ENCODE data around the gene PHAF1.

DNA sequence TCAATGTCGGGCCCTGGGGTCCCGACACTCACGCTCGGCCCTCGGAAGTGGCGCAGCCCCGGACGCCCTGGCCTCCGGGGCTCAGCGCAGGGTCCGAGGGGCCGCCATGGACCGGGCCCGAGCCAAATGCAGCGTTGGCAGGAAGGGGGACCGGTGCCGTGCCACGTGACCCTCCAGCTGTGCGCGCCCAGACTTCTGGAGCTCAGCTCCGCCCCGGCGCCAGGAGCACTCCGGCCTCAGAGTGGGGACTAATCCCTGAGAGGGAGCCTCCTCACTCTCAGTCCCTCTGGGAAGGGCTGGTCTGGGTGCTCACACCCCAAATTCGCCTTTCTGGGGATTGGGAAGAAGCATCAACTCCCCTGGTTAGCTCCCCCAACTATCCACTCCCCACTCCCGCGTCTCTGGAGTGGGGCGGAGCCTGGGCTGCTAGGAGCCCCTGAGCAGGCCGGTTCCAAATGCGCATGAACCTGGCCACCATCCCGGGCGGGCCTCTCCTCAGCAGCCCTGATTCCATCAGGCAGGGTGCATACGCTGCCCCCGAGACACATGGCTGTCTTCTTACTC lies 41.2 kb downstream of the PHAF1 start, which contains the start of gene B3GNT9:
- TF ChIP-seq RARB (CRISPR knock-in tag; IDR thresholded peaks at IDR 0.05) (no peak), TCF4 (CRISPR knock-in tag; IDR thresholded peaks at IDR 0.05; ENCODE audit: borderline replicate concordance) (peak; percentile 15; the same call in 1 of the 2 replicates), ESRRG (CRISPR knock-in tag; IDR thresholded peaks at IDR 0.05) (no peak), ZNF70 (CRISPR knock-in tag; IDR thresholded peaks at IDR 0.05) (no peak), ZNF8 (CRISPR knock-in tag; IDR thresholded peaks at IDR 0.05) (no peak), BACH2 (CRISPR knock-in tag; IDR thresholded peaks at IDR 0.05; ENCODE audit: borderline replicate concordance) (no peak), ARNTL (CRISPR knock-in tag; IDR thresholded peaks at IDR 0.05; ENCODE audit: borderline replicate concordance, low read depth) (no peak), ZC3H10 (CRISPR knock-in tag; IDR thresholded peaks at IDR 0.05) (no peak), OSR1 (CRISPR knock-in tag; IDR thresholded peaks at IDR 0.05) (no peak), ZFP3 (CRISPR knock-in tag; IDR thresholded peaks at IDR 0.05) (no peak)
- TF ChIP-seq, protein P1, sequence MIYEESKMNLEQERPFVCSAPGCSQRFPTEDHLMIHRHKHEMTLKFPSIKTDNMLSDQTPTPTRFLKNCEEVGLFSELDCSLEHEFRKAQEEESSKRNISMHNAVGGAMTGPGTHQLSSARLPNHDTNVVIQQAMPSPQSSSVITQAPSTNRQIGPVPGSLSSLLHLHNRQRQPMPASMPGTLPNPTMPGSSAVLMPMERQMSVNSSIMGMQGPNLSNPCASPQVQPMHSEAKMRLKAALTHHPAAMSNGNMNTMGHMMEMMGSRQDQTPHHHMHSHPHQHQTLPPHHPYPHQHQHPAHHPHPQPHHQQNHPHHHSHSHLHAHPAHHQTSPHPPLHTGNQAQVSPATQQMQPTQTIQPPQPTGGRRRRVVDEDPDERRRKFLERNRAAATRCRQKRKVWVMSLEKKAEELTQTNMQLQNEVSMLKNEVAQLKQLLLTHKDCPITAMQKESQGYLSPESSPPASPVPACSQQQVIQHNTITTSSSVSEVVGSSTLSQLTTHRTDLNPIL (CRISPR knock-in tag; IDR thresholded peaks at IDR 0.05; ENCODE audit: low read depth): no peak
- TF ChIP-seq, protein P2, sequence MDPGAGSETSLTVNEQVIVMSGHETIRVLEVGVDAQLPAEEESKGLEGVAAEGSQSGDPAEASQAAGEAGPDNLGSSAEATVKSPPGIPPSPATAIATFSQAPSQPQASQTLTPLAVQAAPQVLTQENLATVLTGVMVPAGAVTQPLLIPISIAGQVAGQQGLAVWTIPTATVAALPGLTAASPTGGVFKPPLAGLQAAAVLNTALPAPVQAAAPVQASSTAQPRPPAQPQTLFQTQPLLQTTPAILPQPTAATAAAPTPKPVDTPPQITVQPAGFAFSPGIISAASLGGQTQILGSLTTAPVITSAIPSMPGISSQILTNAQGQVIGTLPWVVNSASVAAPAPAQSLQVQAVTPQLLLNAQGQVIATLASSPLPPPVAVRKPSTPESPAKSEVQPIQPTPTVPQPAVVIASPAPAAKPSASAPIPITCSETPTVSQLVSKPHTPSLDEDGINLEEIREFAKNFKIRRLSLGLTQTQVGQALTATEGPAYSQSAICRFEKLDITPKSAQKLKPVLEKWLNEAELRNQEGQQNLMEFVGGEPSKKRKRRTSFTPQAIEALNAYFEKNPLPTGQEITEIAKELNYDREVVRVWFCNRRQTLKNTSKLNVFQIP (CRISPR knock-in tag; IDR thresholded peaks at IDR 0.05; ENCODE audit: borderline replicate concordance, low read depth): no peak
- TF ChIP-seq, protein P3, sequence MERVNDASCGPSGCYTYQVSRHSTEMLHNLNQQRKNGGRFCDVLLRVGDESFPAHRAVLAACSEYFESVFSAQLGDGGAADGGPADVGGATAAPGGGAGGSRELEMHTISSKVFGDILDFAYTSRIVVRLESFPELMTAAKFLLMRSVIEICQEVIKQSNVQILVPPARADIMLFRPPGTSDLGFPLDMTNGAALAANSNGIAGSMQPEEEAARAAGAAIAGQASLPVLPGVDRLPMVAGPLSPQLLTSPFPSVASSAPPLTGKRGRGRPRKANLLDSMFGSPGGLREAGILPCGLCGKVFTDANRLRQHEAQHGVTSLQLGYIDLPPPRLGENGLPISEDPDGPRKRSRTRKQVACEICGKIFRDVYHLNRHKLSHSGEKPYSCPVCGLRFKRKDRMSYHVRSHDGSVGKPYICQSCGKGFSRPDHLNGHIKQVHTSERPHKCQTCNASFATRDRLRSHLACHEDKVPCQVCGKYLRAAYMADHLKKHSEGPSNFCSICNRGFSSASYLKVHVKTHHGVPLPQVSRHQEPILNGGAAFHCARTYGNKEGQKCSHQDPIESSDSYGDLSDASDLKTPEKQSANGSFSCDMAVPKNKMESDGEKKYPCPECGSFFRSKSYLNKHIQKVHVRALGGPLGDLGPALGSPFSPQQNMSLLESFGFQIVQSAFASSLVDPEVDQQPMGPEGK (CRISPR knock-in tag; IDR thresholded peaks at IDR 0.05; ENCODE audit: borderline replicate concordance): no peak
